ENCODE measurements around the gene CFLAR.
"Not testable (repeated sequence)": the region's sequence is repeated elsewhere in the genome, so short reads cannot be mapped to it uniquely, and the experiment has no call there.

The CFLAR gene

DNA sequence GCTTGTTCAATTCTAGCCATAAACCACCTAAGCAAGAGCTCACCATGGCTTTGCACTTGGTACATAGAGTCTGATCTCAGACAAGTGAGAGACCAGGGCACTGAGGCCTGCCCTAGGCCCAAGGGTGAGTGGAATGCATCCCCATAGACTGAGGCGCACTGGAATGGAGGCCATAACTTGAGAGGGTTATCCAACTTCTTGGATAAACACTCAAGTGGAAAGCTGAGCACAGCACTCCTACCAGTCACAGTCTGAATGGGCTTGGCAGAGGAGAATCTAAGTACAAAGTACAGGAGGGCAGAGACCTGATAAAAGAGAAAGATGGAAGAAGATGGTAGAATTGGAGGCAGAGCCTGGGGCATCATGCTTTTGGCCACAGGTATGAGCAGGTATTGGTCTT is 36.6 kb downstream of the CFLAR start:
- Histone ChIP-seq H3K9me3 (replicated peaks; ENCODE audit: low read length) (no peaks in the 10 kb centered on the region), H3K27me3 (ENCODE audit: control insufficient read depth, insufficient read depth, low read length) (no peaks in the 10 kb centered on the region), H3K4me3 (ENCODE audit: low read length) (no peak overlapping the region), H3K4me1 (ENCODE audit: control insufficient read depth, insufficient read depth, low read length) (peaks cover 48% of the 10 kb centered on the region), H3K36me3 (ENCODE audit: insufficient read depth, low read length) (peaks cover 52% of the 10 kb centered on the region), H3K4me2 (ENCODE audit: low read length) (peak overlapping the region; percentile 63), H3K9ac (ENCODE audit: low read depth, low read length) (peak overlapping the region; percentile 85)

- Histone ChIP-seq H3K9ac (ENCODE audit: low read depth, low read length) (peak overlapping the region; percentile 85), H3K27me3 (ENCODE audit: control insufficient read depth, insufficient read depth, low read length) (no peaks in the 10 kb centered on the region), H3K9me3 (replicated peaks; ENCODE audit: low read length) (no peaks in the 10 kb centered on the region), H3K4me2 (ENCODE audit: low read length) (no peak overlapping the region), H3K4me1 (ENCODE audit: control insufficient read depth, insufficient read depth, low read length) (peaks cover 50% of the 10 kb centered on the region), H3K36me3 (ENCODE audit: insufficient read depth, low read length) (peaks cover 59% of the 10 kb centered on the region), H3K4me3 (ENCODE audit: low read length) (no peak overlapping the region)
Measured at GRCh38 chr2:201152999-201153815, 37.2 kb downstream of the CFLAR start.

DNA sequence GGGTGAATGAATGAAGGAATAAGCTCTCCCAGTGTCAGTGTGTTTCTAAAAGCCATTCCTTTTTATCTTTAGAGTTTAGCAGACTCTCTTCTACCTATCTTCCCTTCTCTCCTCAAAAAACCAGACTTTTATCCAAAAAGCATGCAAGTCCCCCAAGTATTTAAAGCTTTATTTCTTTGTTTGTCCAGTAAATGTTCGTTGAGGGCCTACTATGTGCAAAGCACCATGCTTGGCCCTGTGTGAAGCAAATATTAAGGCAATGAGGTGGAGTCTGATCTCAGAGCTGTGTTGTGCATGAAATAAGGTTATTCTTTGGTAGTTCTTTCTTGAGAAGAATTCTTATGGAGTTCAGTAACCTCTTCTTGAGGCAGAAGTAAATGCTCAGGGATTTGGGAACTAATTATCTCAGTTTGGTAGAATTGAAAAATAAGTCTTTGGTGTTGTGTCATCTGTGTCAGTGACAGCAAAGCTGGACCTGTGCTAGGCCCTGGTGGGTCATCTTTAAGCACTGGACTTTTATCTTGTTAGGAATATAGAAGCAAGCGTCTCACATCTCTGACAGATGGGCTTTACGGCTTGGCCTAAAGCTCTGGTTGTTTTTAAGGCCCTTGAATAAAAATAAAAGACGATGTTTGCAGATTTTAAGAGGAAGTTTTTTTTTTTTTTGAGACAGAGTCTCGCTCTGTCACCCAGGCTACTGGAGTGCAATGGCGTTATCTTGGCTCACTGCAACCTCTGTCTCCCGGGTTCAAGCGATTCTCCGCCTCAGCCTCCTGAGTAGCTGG is 38.8 kb downstream of the CFLAR start:
- Histone ChIP-seq H3K4me3 (ENCODE audit: low read length) (no peak overlapping the region), H3K9ac (ENCODE audit: low read depth, low read length) (no peak overlapping the region), H3K36me3 (ENCODE audit: insufficient read depth, low read length) (peaks cover 61% of the 10 kb centered on the region), H3K27me3 (ENCODE audit: control insufficient read depth, insufficient read depth, low read length) (no peaks in the 10 kb centered on the region), H3K4me2 (ENCODE audit: low read length) (no peak overlapping the region), H3K9me3 (replicated peaks; ENCODE audit: low read length) (no peaks in the 10 kb centered on the region), H3K4me1 (ENCODE audit: control insufficient read depth, insufficient read depth, low read length) (peaks cover 36% of the 10 kb centered on the region)

DNA sequence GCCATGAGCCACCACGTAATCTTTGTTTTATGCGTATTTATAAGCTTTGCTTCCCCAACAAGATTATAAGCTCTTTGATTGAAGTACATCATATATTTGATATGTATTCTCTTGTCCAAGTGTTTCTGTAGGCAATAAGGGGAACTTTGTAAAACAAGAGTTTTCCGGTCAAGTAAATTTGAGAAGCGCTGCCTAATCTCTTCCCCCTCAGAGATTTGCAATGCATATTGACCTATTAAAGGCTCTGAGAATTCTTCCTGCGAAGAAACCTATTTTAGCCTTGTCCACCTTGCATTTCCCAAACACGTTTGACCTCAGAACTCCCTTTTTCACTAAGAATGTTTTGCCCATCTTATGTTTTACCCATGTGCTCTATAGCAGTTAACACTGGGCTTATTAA is 40.1 kb downstream of the CFLAR start:
- Histone ChIP-seq H3K4me1 (ENCODE audit: control insufficient read depth, insufficient read depth, low read length) (peaks cover 24% of the 10 kb centered on the region), H3K9me3 (replicated peaks; ENCODE audit: low read length) (no peaks in the 10 kb centered on the region), H3K4me3 (ENCODE audit: low read length) (no peak overlapping the region), H3K27me3 (ENCODE audit: control insufficient read depth, insufficient read depth, low read length) (no peaks in the 10 kb centered on the region), H3K4me2 (ENCODE audit: low read length) (no peak overlapping the region), H3K36me3 (ENCODE audit: insufficient read depth, low read length) (peaks cover 67% of the 10 kb centered on the region), H3K9ac (ENCODE audit: low read depth, low read length) (no peak overlapping the region)

DNA sequence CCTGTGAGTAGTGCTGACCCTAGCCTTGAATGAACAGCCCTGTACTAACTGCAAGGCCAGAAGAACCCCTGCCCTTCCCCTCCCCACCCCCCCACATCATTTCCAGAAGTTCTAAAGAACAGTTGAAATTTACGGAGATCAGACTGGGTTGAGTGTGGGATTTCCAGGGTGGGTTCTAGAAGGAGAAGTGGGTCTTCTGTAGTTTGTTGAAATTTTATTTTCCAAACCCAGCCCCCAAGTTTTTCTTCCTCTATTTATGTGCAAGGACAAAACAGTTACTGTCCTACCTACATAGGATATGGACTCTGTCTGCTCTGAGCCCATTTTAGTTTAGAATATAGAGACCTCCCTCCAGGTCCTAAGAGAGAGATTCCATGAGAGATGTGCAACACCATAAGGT is 40.7 kb downstream of the CFLAR start:
- peaks cover 23% of the 10 kb centered on the region for H3K4me1 ChIP-seq (ENCODE audit: control insufficient read depth, insufficient read depth, low read length)
- peaks cover 68% of the 10 kb centered on the region for H3K36me3 ChIP-seq (ENCODE audit: insufficient read depth, low read length)
- H3K27me3 ChIP-seq (ENCODE audit: control insufficient read depth, insufficient read depth, low read length) = no peaks in the 10 kb centered on the region
- H3K9me3 ChIP-seq (replicated peaks; ENCODE audit: low read length) = no peaks in the 10 kb centered on the region
- H3K4me2 ChIP-seq (ENCODE audit: low read length) = no peak overlapping the region
- no peak overlapping the region for H3K4me3 ChIP-seq (ENCODE audit: low read length)
- no peak overlapping the region for H3K9ac ChIP-seq (ENCODE audit: low read depth, low read length)

GRCh38 chr2:201157694-201158093 is 41.7 kb downstream of the CFLAR start:
- Histone ChIP-seq H3K4me2 (ENCODE audit: low read length) (no peak overlapping the region), H3K9me3 (replicated peaks; ENCODE audit: low read length) (no peaks in the 10 kb centered on the region), H3K27me3 (ENCODE audit: control insufficient read depth, insufficient read depth, low read length) (no peaks in the 10 kb centered on the region), H3K4me1 (ENCODE audit: control insufficient read depth, insufficient read depth, low read length) (peaks cover 12% of the 10 kb centered on the region), H3K4me3 (ENCODE audit: low read length) (no peak overlapping the region), H3K9ac (ENCODE audit: low read depth, low read length) (peak overlapping the region; percentile 59), H3K36me3 (ENCODE audit: insufficient read depth, low read length) (peaks cover 72% of the 10 kb centered on the region)

DNA sequence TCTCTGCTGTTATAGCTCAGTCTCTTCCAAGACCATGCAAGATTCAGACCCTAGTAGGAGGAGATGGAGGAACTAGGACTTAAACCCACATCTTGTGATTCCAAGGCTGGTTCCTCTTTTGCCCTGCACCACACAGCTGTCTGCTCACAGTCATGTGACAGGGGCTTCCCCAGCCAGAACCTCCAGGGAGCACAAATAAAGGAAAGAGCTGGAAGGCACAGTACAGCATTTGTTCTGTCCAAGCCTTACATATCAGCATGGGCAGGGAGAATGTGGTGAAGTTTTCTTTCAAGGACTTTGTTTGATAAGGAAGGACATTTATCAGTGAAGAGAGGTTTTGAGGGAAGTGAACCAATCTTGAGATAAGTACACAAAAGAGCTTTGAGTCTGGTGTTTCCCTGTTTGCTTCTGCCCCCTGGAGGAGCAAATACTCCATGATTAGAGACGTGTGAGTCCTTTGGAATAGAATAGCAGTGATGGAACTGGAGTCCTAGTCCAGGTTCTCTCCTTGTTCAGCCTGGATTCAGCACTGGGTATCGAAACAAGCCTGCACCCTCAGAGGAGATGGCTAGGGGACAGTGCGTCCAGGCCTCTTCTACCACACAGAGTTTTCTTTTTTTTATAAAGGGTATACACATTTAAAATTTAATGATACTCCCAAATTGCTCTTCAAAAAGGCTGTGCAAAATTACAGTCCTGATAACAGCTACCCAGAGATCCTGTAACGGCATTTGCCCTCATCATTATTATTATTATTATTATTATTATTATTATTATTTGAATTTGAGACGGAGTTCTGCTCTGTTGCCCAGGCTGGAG is 42.4 kb downstream of the CFLAR start:
- Histone ChIP-seq H3K4me3 (ENCODE audit: low read length) (no peak overlapping the region), H3K9me3 (replicated peaks; ENCODE audit: low read length) (no peaks in the 10 kb centered on the region), H3K27me3 (ENCODE audit: control insufficient read depth, insufficient read depth, low read length) (no peaks in the 10 kb centered on the region), H3K9ac (ENCODE audit: low read depth, low read length) (peak overlapping the region; percentile 59), H3K4me2 (ENCODE audit: low read length) (no peak overlapping the region), H3K4me1 (ENCODE audit: control insufficient read depth, insufficient read depth, low read length) (peaks cover 8% of the 10 kb centered on the region), H3K36me3 (ENCODE audit: insufficient read depth, low read length) (peaks cover 72% of the 10 kb centered on the region)

DNA sequence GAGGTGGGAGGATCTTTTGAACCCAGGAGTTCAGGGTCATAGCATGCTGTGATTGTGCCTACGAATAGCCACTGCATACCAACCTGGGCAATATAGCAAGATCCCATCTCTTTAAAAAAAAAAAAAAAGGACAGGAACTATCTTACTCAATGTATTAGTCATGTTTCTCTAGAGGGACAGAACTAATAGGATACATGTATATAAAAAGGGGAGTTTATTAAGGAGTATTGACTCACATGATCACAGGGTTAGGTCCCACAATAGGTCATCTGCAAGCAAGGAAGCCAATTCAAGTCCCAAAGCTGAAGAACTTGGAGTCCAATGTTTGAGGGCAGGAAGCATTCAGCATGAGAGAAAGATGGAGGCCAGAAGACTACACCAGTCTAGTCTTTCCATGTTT is 48.2 kb downstream of the CFLAR start:
- Histone ChIP-seq H3K4me1 (ENCODE audit: control insufficient read depth, insufficient read depth, low read length) (no peaks in the 10 kb centered on the region), H3K27me3 (ENCODE audit: control insufficient read depth, insufficient read depth, low read length) (no peaks in the 10 kb centered on the region), H3K4me2 (ENCODE audit: low read length) (no peak overlapping the region), H3K4me3 (ENCODE audit: low read length) (no peak overlapping the region), H3K36me3 (ENCODE audit: insufficient read depth, low read length) (peaks cover 64% of the 10 kb centered on the region), H3K9me3 (replicated peaks; ENCODE audit: low read length) (no peaks in the 10 kb centered on the region), H3K9ac (ENCODE audit: low read depth, low read length) (no peak overlapping the region)

GRCh38 chr2:201167546-201167945 is 51.6 kb downstream of the CFLAR start:
- no peak overlapping the region for H3K4me2 ChIP-seq (ENCODE audit: low read length)
- no peaks in the 10 kb centered on the region for H3K9me3 ChIP-seq (replicated peaks; ENCODE audit: low read length)
- peaks cover 40% of the 10 kb centered on the region for H3K36me3 ChIP-seq (ENCODE audit: insufficient read depth, low read length)
- no peak overlapping the region for H3K9ac ChIP-seq (ENCODE audit: low read depth, low read length)
- H3K4me3 ChIP-seq (ENCODE audit: low read length) = no peak overlapping the region
- no peaks in the 10 kb centered on the region for H3K4me1 ChIP-seq (ENCODE audit: control insufficient read depth, insufficient read depth, low read length)
- no peaks in the 10 kb centered on the region for H3K27me3 ChIP-seq (ENCODE audit: control insufficient read depth, insufficient read depth, low read length)

- not testable (repeated sequence) for H3K27me3 ChIP-seq (ENCODE audit: control insufficient read depth, insufficient read depth, low read length); H3K9ac ChIP-seq (ENCODE audit: low read depth, low read length); H3K4me3 ChIP-seq (ENCODE audit: low read length); H3K4me1 ChIP-seq (ENCODE audit: control insufficient read depth, insufficient read depth, low read length); H3K9me3 ChIP-seq (replicated peaks; ENCODE audit: low read length); H3K4me2 ChIP-seq (ENCODE audit: low read length)
- H3K36me3 ChIP-seq (ENCODE audit: insufficient read depth, low read length) = peaks cover 30% of the 10 kb centered on the region
Measured at GRCh38 chr2:201168496-201168895, 52.5 kb downstream of the CFLAR start.

DNA sequence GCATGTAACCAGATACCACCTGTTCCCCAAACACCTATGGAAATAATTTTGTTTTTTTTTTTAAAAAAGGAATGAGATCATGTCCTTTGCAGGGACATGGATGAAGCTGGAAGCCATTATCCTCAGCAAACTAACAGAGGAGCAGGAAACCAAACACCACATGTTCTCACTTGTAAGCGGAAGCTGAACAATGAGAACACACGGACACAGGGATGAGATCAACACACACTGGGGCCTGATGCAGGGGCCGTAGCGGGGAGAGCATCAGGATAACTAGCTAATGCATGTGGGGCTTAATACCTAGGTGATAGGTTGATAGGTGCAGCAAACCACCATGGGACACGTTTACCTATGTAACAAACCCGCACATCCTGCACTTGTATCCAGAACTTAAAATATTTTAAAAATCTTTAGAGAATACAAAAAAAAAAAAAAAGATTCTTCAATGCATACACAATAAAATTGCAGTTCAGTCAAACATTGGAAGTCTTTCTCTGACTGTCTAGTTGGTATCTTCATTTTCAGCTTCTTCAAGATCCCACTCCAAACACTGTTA is 55.4 kb downstream of the CFLAR start:
- no peak overlapping the region for H3K9ac ChIP-seq (ENCODE audit: low read depth, low read length)
- H3K36me3 ChIP-seq (ENCODE audit: insufficient read depth, low read length) = peaks cover 15% of the 10 kb centered on the region
- no peaks in the 10 kb centered on the region for H3K4me1 ChIP-seq (ENCODE audit: control insufficient read depth, insufficient read depth, low read length)
- H3K27me3 ChIP-seq (ENCODE audit: control insufficient read depth, insufficient read depth, low read length) = no peaks in the 10 kb centered on the region
- H3K4me3 ChIP-seq (ENCODE audit: low read length) = no peak overlapping the region
- H3K9me3 ChIP-seq (replicated peaks; ENCODE audit: low read length) = no peaks in the 10 kb centered on the region
- H3K4me2 ChIP-seq (ENCODE audit: low read length) = no peak overlapping the region

Data from skeletal muscle satellite cell (primary cell).